Loucy (cell line): ENCODE measurements around the gene GAGE12E.
"Not testable (repeated sequence)": the region's sequence is repeated elsewhere in the genome, so short reads cannot be mapped to it uniquely, and the experiment has no call there.

ENCODE experiments used
- H2AFZ ChIP-seq: fragments of 200-600 bp; sonication (generic); 2 replicates; pipeline ENCODE4 v1.6.0; 2016; ENCODE audit warnings: antibody characterized with exemption, mild to moderate bottlenecking, low read length, moderate library complexity
- H3F3A ChIP-seq: fragments of 200-600 bp; 2 replicates; pipeline ENCODE4 v1.6.0; 2016; ENCODE audit warnings: antibody characterized with exemption, low read depth, mild to moderate bottlenecking
- H3K27me3 ChIP-seq: fragments of 200-600 bp; sonication (generic); 2 replicates; pipeline ENCODE4 v1.6.1; 2014; ENCODE audit warnings: low read length, mild to moderate bottlenecking; ENCODE audit not compliant: insufficient read depth, poor library complexity, severe bottlenecking
- H3K36me3 ChIP-seq: fragments of 200-600 bp; sonication (generic); 2 replicates; pipeline ENCODE4 v1.6.1; 2016; ENCODE audit warnings: low read length; ENCODE audit not compliant: insufficient read depth
- H3K4me1 ChIP-seq: fragments of 200-600 bp; sonication (generic); 2 replicates; pipeline ENCODE4 v1.5.1; 2014; ENCODE audit warnings: low read length, mild to moderate bottlenecking; ENCODE audit not compliant: insufficient read depth, poor library complexity, severe bottlenecking
- H3K4me2 ChIP-seq: fragments of 200-600 bp; sonication (generic); 2 replicates; pipeline ENCODE4 v1.6.0; 2014; ENCODE audit warnings: antibody characterized with exemption, low read length, low read depth, mild to moderate bottlenecking; ENCODE audit not compliant: poor library complexity, severe bottlenecking
- H3K4me3 ChIP-seq: fragments of 200-600 bp; sonication (generic); 2 replicates; pipeline ENCODE4 v1.5.1; 2014; ENCODE audit warnings: low read length, mild to moderate bottlenecking, mixed read lengths; ENCODE audit not compliant: poor library complexity, severe bottlenecking
- H3K79me2 ChIP-seq: fragments of 200-600 bp; sonication (generic); 2 replicates; pipeline ENCODE4 v1.6.1; 2014; ENCODE audit warnings: low read length; ENCODE audit not compliant: insufficient read depth
- H3K9ac ChIP-seq: fragments of 200-600 bp; sonication (generic); 2 replicates; pipeline ENCODE4 v1.6.0; 2014; ENCODE audit warnings: mild to moderate bottlenecking, low read depth, low read length, moderate library complexity; ENCODE audit not compliant: poor library complexity, severe bottlenecking
- H3K9me2 ChIP-seq: fragments of 200-600 bp; sonication (generic); replicated peaks from 2 replicates; pipeline ENCODE4 v1.6.1; 2016; ENCODE audit warnings: low read depth, low read length, mixed read lengths
- H3K9me3 ChIP-seq: fragments of 200-600 bp; sonication (generic); 2 replicates; pipeline ENCODE4 v1.6.1; 2014; ENCODE audit warnings: mild to moderate bottlenecking, antibody characterized with exemption, low read length, low read depth; ENCODE audit not compliant: insufficient read depth
- H4K20me1 ChIP-seq: fragments of 200-600 bp; sonication (generic); 2 replicates; pipeline ENCODE4 v1.6.0; 2014; ENCODE audit warnings: antibody characterized with exemption, low read length, mild to moderate bottlenecking; ENCODE audit not compliant: insufficient read depth, poor library complexity, severe bottlenecking

Gene GAGE12E, protein sequence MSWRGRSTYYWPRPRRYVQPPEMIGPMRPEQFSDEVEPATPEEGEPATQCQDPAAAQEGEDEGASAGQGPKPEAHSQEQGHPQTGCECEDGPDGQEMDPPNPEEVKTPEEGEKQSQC

DNA sequence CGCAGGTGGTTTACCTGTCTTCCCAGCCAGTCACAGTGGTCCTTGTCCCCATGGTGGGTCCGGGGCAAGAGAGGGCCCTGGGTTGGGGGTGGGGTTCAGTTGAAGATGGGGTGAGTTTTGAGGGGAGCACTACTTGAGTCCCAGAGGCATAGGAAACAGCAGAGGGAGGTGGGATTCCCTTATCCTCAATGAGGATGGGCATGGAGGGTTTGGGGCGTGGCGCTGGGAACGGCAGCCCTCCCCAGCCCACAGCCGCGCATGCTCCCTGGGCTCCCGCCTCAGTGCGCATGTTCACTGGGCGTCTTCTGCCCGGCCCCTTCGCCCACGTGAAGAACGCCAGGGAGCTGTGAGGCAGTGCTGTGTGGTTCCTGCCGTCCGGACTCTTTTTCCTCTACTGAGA lies at the start of gene GAGE12E:
TSS of gene GAGE12E (plus strand) at position 301 of the 400 bp plus-strand sequence. CDS start 1,155 bp downstream, outside the sequence.
- not testable (repeated sequence) for H3K4me2 ChIP-seq, H3K9me2 ChIP-seq

DNA sequence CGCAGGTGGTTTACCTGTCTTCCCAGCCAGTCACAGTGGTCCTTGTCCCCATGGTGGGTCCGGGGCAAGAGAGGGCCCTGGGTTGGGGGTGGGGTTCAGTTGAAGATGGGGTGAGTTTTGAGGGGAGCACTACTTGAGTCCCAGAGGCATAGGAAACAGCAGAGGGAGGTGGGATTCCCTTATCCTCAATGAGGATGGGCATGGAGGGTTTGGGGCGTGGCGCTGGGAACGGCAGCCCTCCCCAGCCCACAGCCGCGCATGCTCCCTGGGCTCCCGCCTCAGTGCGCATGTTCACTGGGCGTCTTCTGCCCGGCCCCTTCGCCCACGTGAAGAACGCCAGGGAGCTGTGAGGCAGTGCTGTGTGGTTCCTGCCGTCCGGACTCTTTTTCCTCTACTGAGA lies 19.2 kb upstream of the GAGE12E start, which contains the start of gene GAGE12C:
TSS of gene GAGE12C (plus strand) at position 301 of the 400 bp plus-strand sequence. CDS start 1,155 bp downstream, outside the sequence.
- not testable (repeated sequence) for H3K79me2 ChIP-seq, H2AFZ ChIP-seq, H3K27me3 ChIP-seq, H3K4me2 ChIP-seq, H3K4me3 ChIP-seq, H3K9me2 ChIP-seq, H4K20me1 ChIP-seq, H3F3A ChIP-seq, H3K36me3 ChIP-seq, H3K4me1 ChIP-seq, H3K9ac ChIP-seq, H3K9me3 ChIP-seq

More for the DNA sequence above, at the start of gene GAGE12E:
- H3K79me2 ChIP-seq, H3F3A ChIP-seq, H3K9me3 ChIP-seq, H3K9ac ChIP-seq, H3K4me1 ChIP-seq, H3K36me3 ChIP-seq, H3K27me3 ChIP-seq, H4K20me1 ChIP-seq, H2AFZ ChIP-seq, H3K4me3 ChIP-seq: not testable (repeated sequence)

DNA sequence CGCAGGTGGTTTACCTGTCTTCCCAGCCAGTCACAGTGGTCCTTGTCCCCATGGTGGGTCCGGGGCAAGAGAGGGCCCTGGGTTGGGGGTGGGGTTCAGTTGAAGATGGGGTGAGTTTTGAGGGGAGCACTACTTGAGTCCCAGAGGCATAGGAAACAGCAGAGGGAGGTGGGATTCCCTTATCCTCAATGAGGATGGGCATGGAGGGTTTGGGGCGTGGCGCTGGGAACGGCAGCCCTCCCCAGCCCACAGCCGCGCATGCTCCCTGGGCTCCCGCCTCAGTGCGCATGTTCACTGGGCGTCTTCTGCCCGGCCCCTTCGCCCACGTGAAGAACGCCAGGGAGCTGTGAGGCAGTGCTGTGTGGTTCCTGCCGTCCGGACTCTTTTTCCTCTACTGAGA lies 9.7 kb upstream of the GAGE12E start, which contains the start of gene GAGE12D:
TSS of gene GAGE12D (plus strand) at position 301 of the 400 bp plus-strand sequence. CDS start 1,155 bp downstream, outside the sequence.
- not testable (repeated sequence) for H3K79me2 ChIP-seq, H3K4me1 ChIP-seq

DNA sequence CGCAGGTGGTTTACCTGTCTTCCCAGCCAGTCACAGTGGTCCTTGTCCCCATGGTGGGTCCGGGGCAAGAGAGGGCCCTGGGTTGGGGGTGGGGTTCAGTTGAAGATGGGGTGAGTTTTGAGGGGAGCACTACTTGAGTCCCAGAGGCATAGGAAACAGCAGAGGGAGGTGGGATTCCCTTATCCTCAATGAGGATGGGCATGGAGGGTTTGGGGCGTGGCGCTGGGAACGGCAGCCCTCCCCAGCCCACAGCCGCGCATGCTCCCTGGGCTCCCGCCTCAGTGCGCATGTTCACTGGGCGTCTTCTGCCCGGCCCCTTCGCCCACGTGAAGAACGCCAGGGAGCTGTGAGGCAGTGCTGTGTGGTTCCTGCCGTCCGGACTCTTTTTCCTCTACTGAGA lies 9.5 kb downstream of the GAGE12E start, which contains the start of gene GAGE12F:
TSS of gene GAGE12F (plus strand) at position 301 of the 400 bp plus-strand sequence. CDS start 1,155 bp downstream, outside the sequence.
- H3K79me2 ChIP-seq, H3K4me3 ChIP-seq, H3K9ac ChIP-seq: not testable (repeated sequence)

More for the DNA sequence above, 9.7 kb upstream of the GAGE12E start, which contains the start of gene GAGE12D:
- not testable (repeated sequence) for H3K9me3 ChIP-seq, H3F3A ChIP-seq, H3K9ac ChIP-seq, H3K9me2 ChIP-seq, H3K4me2 ChIP-seq, H3K27me3 ChIP-seq, H3K36me3 ChIP-seq, H3K4me3 ChIP-seq, H4K20me1 ChIP-seq, H2AFZ ChIP-seq

DNA sequence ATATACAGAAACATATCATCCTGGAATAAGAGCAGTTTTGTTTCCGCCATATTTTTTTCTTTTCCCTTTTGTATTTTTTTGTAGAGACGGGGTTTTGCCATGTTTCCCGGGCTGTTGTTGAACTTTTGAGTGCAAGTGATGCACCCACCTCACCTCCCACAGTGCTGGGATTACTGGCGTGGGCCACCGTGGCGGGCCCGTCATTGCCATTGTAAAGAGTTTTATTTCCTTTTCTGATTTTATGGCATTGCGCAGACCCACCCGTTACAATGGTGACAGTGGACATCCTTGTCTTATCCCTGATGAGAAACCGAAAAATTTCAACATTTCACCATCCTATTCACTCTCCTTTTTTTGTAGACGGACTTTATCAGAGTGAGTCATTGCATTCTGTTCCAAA lies 17.6 kb downstream of the GAGE12E start:
- H3K27me3 ChIP-seq, H3K4me1 ChIP-seq, H2AFZ ChIP-seq, H3K9me3 ChIP-seq, H3K4me2 ChIP-seq, H4K20me1 ChIP-seq, H3K9me2 ChIP-seq, H3K79me2 ChIP-seq, H3K4me3 ChIP-seq, H3K9ac ChIP-seq, H3F3A ChIP-seq, H3K36me3 ChIP-seq: not testable (repeated sequence)

More for the DNA sequence above, 9.5 kb downstream of the GAGE12E start, which contains the start of gene GAGE12F:
- H3K4me1 ChIP-seq, H3K27me3 ChIP-seq, H2AFZ ChIP-seq, H4K20me1 ChIP-seq, H3K4me2 ChIP-seq, H3K9me3 ChIP-seq, H3K36me3 ChIP-seq, H3K9me2 ChIP-seq, H3F3A ChIP-seq: not testable (repeated sequence)

DNA sequence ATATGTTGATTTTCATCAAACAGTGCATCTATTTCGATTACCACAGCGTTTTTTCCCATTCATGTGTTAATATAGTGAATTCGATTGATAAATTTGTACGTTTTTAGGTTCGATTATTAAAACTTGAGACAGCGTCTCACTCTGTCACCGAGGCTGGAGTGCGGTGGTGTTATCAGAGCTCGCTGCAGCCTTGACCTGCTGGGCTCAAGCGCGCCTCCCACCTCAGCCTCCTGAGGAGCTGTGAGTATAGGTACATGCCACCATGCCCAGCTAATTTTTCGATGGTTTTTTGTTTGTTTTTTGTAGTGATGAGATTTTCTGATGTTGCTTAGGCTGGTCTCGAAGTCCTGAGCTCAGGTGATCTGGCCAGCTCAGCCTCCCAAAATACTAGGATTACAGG lies 18.1 kb downstream of the GAGE12E start:
- H3K9me2 ChIP-seq, H3K9ac ChIP-seq, H3K79me2 ChIP-seq, H3K27me3 ChIP-seq, H3K9me3 ChIP-seq, H3K4me1 ChIP-seq, H2AFZ ChIP-seq, H3F3A ChIP-seq, H3K4me2 ChIP-seq, H3K4me3 ChIP-seq, H3K36me3 ChIP-seq, H4K20me1 ChIP-seq: not testable (repeated sequence)

DNA sequence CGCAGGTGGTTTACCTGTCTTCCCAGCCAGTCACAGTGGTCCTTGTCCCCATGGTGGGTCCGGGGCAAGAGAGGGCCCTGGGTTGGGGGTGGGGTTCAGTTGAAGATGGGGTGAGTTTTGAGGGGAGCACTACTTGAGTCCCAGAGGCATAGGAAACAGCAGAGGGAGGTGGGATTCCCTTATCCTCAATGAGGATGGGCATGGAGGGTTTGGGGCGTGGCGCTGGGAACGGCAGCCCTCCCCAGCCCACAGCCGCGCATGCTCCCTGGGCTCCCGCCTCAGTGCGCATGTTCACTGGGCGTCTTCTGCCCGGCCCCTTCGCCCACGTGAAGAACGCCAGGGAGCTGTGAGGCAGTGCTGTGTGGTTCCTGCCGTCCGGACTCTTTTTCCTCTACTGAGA lies 19.0 kb downstream of the GAGE12E start, which contains the start of gene GAGE12G:
TSS of gene GAGE12G (plus strand) at position 301 of the 400 bp plus-strand sequence. CDS start 1,155 bp downstream, outside the sequence.
- not testable (repeated sequence) for H3K9ac ChIP-seq, H4K20me1 ChIP-seq, H3K27me3 ChIP-seq, H3K79me2 ChIP-seq, H3K4me2 ChIP-seq, H3K36me3 ChIP-seq, H3K4me1 ChIP-seq, H3F3A ChIP-seq, H3K9me3 ChIP-seq, H3K9me2 ChIP-seq, H2AFZ ChIP-seq, H3K4me3 ChIP-seq
